Glomerular endothelial cell (primary cell): ENCODE measurements around the gene CORO2B. TPM values are rescaled to one million over a fixed set of nuclear protein-coding genes. Genes with fewer than 3 reads are reported as not detected.
"Not testable (repeated sequence)": the region's sequence is repeated elsewhere in the genome, so short reads cannot be mapped to it uniquely, and the experiment has no call there.

Source experiments
- DNase-seq: peaks from one replicate; pipeline ENCODE4 v3.0.0-alpha.2; 2011; ENCODE audit warnings: low read depth, low spot score; ENCODE audit errors: extremely low read depth
- total RNA-seq: library from RNA; depleted of rRNA; stranded (reverse); fragments of >200 nt; gene quantifications from 2 replicates; pipeline ENCODE4 v1.2.3, GENCODE V29; 2015

Gene CORO2B
- total RNA-seq, 1 donor from 2014 or later, result 7.8 TPM

- no peak for DNase-seq
Measured at GRCh38 chr15:68718468-68718867, 139.7 kb downstream of the CORO2B start.

- DNase-seq, result no peak
Measured at GRCh38 chr15:68719051-68719450, 140.3 kb downstream of the CORO2B start.

GRCh38 chr15:68719672-68720071, 140.9 kb downstream of the CORO2B start:
- no peak for DNase-seq

- DNase-seq, result no peak
Measured at GRCh38 chr15:68721886-68722285, 143.1 kb downstream of the CORO2B start.

GRCh38 chr15:68725736-68726135, 146.9 kb downstream of the CORO2B start:
- no peak for DNase-seq

GRCh38 chr15:68726246-68726645, 147.5 kb downstream of the CORO2B start:
- no peak for DNase-seq

- no peak for DNase-seq
Measured at GRCh38 chr15:68729789-68730411, 151.1 kb downstream of the CORO2B start.

- peak; percentile 39 for DNase-seq
Measured at GRCh38 chr15:68730471-68730919, 151.7 kb downstream of the CORO2B start.

- no peak for DNase-seq
Measured at GRCh38 chr15:68730976-68731897, 152.4 kb downstream of the CORO2B start.

GRCh38 chr15:68732451-68732850, 153.7 kb downstream of the CORO2B start:
- no peak for DNase-seq

GRCh38 chr15:68733666-68734065, 154.9 kb downstream of the CORO2B start:
- DNase-seq, result no peak

GRCh38 chr15:68734352-68734751, 155.6 kb downstream of the CORO2B start:
- DNase-seq, result no peak

- no peak for DNase-seq
Measured at GRCh38 chr15:68734881-68735280, 156.1 kb downstream of the CORO2B start.

GRCh38 chr15:68735610-68736009, 156.8 kb downstream of the CORO2B start:
- no peak for DNase-seq

- DNase-seq, result no peak
Measured at GRCh38 chr15:68739390-68740080, 160.7 kb downstream of the CORO2B start.

- DNase-seq, result no peak
Measured at GRCh38 chr15:68743256-68743655, 164.5 kb downstream of the CORO2B start.

GRCh38 chr15:68749365-68749764, 170.6 kb downstream of the CORO2B start:
- no peak for DNase-seq

- no peak for DNase-seq
Measured at GRCh38 chr15:68749793-68750192, 171.0 kb downstream of the CORO2B start.

GRCh38 chr15:68751622-68752021, 172.8 kb downstream of the CORO2B start:
- DNase-seq, result no peak

- no peak for DNase-seq
Measured at GRCh38 chr15:68755731-68756130, 176.9 kb downstream of the CORO2B start.

- not testable (repeated sequence) for DNase-seq
Measured at GRCh38 chr15:68759982-68760579, 181.3 kb downstream of the CORO2B start.
